ENCODE data around the gene MBOAT2.

- TF ChIP-seq POLR2AphosphoS5 (IDR thresholded peaks at IDR 0.05): no peak
- no peak for TF ChIP-seq MXI1 (conservative IDR thresholded peaks at IDR 0.05; ENCODE audit: poor library complexity, severe bottlenecking)
Measured at GRCh38 chr2:9000442-9000841, 3.0 kb downstream of the MBOAT2 start.
